SK-N-SH treated with all-trans-retinoic acid at 6 μM for 48 hours (cell line): ENCODE measurements around the gene PARP8.

ENCODE experiments used
- ATAC-seq: fragments of 200-7000 bp; cut with Tn5 transposase; 3 replicates; pipeline ENCODE4 v1.9.1; 2020; ENCODE audit warnings: mild to moderate bottlenecking, moderate library complexity
- ARNTL ChIP-seq: fragments of 450-650 bp; formaldehyde crosslinking; IDR thresholded peaks from 2 replicates; pipeline ENCODE4 v1.5.0; 2020; ENCODE audit warnings: low read depth, mild to moderate bottlenecking, moderate library complexity, borderline replicate concordance
- BACH2 ChIP-seq: fragments of 250-450 bp; sonication (Bioruptor Pico); IDR thresholded peaks from 2 replicates; pipeline ENCODE4 v1.9.0; 2021; ENCODE audit warnings: mild to moderate bottlenecking, borderline replicate concordance
- CSDC2 ChIP-seq: fragments of 250-450 bp; sonication (Bioruptor Pico); IDR thresholded peaks from 2 replicates; pipeline ENCODE4 v1.5.0; 2020; ENCODE audit warnings: mild to moderate bottlenecking, moderate library complexity
- ESRRG ChIP-seq: fragments of 250-450 bp; sonication (Bioruptor Pico); IDR thresholded peaks from 2 replicates; pipeline ENCODE4 v1.6.1; 2021; ENCODE audit warnings: mild to moderate bottlenecking
- GLIS3 ChIP-seq: fragments of 250-450 bp; sonication (Bioruptor Pico); IDR thresholded peaks from 2 replicates; pipeline ENCODE4 v1.5.0; 2020; ENCODE audit warnings: mild to moderate bottlenecking, moderate library complexity
- ISL1 ChIP-seq: fragments of 250-450 bp; sonication (Bioruptor Pico); IDR thresholded peaks from 2 replicates; pipeline ENCODE4 v2.1.2; 2022; ENCODE audit warnings: mild to moderate bottlenecking, moderate library complexity
- OSR1 ChIP-seq: fragments of 250-450 bp; sonication (Bioruptor Pico); IDR thresholded peaks from 2 replicates; pipeline ENCODE4 v1.8.0; 2022; ENCODE audit warnings: moderate library complexity, mild to moderate bottlenecking, inconsistent platforms
- PPARA ChIP-seq: fragments of 250-450 bp; sonication (Bioruptor Pico); IDR thresholded peaks from 2 replicates; pipeline ENCODE4 v1.5.0; 2020; ENCODE audit warnings: mild to moderate bottlenecking, borderline replicate concordance
- TOX ChIP-seq: fragments of 250-450 bp; sonication (Bioruptor Pico); IDR thresholded peaks from 2 replicates; pipeline ENCODE4 v1.8.0; 2021; ENCODE audit warnings: mild to moderate bottlenecking, moderate library complexity, borderline replicate concordance
- ZC3H10 ChIP-seq: fragments of 250-450 bp; sonication (Bioruptor Pico); IDR thresholded peaks from 2 replicates; pipeline ENCODE4 v1.5.1; 2021; ENCODE audit warnings: mild to moderate bottlenecking, moderate library complexity
- ZFP3 ChIP-seq: fragments of 250-450 bp; sonication (Bioruptor Pico); IDR thresholded peaks from 2 replicates; pipeline ENCODE4 v1.5.0; 2020; ENCODE audit warnings: mild to moderate bottlenecking, moderate library complexity
- ZFP30 ChIP-seq: fragments of 450-650 bp; formaldehyde crosslinking; IDR thresholded peaks from 2 replicates; pipeline ENCODE4 v1.5.0; 2022; ENCODE audit warnings: mild to moderate bottlenecking, moderate library complexity
- ZNF565 ChIP-seq: fragments of 450-650 bp; formaldehyde crosslinking; conservative IDR thresholded peaks from 2 replicates; pipeline ENCODE4 v1.5.0; 2020; ENCODE audit warnings: low read depth, mild to moderate bottlenecking, moderate library complexity
- ZNF70 ChIP-seq: fragments of 450-650 bp; formaldehyde crosslinking; IDR thresholded peaks from 2 replicates; pipeline ENCODE4 v1.5.0; 2020; ENCODE audit warnings: mild to moderate bottlenecking, moderate library complexity
- ZNF8 ChIP-seq: fragments of 450-650 bp; formaldehyde crosslinking; IDR thresholded peaks from 2 replicates; pipeline ENCODE4 v1.5.0; 2020; ENCODE audit warnings: mild to moderate bottlenecking, moderate library complexity
- TF ChIP-seq, protein P1 (sequence below): fragments of 250-450 bp; sonication (Bioruptor Pico); IDR thresholded peaks from 2 replicates; pipeline ENCODE4 v1.8.0; 2021; ENCODE audit warnings: low read depth, mild to moderate bottlenecking, moderate library complexity, borderline replicate concordance
- TF ChIP-seq, protein P2 (sequence below): fragments of 250-450 bp; sonication (Bioruptor Pico); IDR thresholded peaks from 2 replicates; pipeline ENCODE4 v1.5.0; 2020; ENCODE audit warnings: mild to moderate bottlenecking, moderate library complexity
- TF ChIP-seq, protein P3 (sequence below): fragments of 250-450 bp; sonication (Bioruptor Pico); IDR thresholded peaks from 2 replicates; pipeline ENCODE4 v1.5.1; 2020; ENCODE audit warnings: low read depth, mild to moderate bottlenecking, moderate library complexity
- TF ChIP-seq, protein P4 (sequence below): fragments of 250-450 bp; sonication (Bioruptor Pico); IDR thresholded peaks from 2 replicates; pipeline ENCODE4 v1.5.1; 2021; ENCODE audit warnings: mild to moderate bottlenecking, moderate library complexity
- TF ChIP-seq, protein P5 (sequence below): fragments of 250-450 bp; sonication (Bioruptor Pico); IDR thresholded peaks from 2 replicates; pipeline ENCODE4 v1.8.0; 2020; ENCODE audit warnings: mild to moderate bottlenecking, moderate library complexity, borderline replicate concordance

Gene PARP8

DNA sequence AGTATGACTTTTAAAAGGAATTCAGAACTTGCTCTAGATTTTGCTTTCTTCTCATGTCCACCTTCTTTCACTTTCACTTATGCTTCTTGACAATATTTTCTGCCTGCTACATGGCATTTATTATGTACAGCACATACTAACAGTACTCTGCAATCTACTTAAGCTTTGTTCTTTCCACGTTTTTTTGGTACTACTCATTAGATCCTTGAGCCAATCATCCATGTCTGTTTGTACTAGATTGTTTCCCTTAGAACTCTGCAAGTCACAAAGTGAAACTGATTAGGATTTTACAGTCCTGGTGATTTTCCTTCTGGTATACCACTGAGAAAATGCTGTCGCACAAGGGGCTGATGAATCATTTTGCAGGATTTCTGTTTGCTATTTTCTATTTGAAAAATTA lies 78.3 kb downstream of the PARP8 start:
- peak; percentile 76 for ATAC-seq

DNA sequence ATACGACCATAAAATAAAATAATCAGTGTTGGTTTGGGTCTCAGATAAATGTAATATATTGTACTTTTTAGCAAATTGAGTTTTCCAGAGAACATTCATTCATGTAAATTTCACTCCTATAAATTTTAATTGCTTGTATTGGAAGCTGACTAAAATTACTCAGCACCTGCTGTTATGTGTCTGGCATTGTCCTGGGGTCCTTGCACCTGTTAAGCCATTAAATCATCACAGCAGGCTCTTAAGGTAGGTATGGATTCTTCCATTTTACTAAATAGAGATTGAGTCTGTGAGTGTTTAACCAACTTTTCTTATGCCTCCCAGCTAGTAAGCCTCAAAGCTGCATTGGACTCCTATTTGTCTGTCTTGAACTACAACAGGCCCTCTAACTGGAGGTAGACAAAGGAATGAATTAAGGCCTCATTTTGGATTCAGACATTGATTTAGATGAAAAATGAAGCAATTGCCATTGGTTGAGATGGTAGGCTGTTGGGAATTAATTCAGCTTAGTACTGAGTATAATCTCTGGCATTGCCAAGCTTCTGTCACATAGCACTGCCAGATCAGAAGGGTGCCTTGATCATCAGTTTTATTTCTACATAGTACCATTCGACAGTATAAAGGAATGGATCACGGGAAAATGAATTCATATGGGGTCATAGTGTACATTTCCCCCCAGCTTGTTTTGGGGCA lies 78.9 kb downstream of the PARP8 start:
- TF ChIP-seq, protein P1, sequence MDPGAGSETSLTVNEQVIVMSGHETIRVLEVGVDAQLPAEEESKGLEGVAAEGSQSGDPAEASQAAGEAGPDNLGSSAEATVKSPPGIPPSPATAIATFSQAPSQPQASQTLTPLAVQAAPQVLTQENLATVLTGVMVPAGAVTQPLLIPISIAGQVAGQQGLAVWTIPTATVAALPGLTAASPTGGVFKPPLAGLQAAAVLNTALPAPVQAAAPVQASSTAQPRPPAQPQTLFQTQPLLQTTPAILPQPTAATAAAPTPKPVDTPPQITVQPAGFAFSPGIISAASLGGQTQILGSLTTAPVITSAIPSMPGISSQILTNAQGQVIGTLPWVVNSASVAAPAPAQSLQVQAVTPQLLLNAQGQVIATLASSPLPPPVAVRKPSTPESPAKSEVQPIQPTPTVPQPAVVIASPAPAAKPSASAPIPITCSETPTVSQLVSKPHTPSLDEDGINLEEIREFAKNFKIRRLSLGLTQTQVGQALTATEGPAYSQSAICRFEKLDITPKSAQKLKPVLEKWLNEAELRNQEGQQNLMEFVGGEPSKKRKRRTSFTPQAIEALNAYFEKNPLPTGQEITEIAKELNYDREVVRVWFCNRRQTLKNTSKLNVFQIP (CRISPR knock-in tag): no peak
- TF ChIP-seq, protein P2, sequence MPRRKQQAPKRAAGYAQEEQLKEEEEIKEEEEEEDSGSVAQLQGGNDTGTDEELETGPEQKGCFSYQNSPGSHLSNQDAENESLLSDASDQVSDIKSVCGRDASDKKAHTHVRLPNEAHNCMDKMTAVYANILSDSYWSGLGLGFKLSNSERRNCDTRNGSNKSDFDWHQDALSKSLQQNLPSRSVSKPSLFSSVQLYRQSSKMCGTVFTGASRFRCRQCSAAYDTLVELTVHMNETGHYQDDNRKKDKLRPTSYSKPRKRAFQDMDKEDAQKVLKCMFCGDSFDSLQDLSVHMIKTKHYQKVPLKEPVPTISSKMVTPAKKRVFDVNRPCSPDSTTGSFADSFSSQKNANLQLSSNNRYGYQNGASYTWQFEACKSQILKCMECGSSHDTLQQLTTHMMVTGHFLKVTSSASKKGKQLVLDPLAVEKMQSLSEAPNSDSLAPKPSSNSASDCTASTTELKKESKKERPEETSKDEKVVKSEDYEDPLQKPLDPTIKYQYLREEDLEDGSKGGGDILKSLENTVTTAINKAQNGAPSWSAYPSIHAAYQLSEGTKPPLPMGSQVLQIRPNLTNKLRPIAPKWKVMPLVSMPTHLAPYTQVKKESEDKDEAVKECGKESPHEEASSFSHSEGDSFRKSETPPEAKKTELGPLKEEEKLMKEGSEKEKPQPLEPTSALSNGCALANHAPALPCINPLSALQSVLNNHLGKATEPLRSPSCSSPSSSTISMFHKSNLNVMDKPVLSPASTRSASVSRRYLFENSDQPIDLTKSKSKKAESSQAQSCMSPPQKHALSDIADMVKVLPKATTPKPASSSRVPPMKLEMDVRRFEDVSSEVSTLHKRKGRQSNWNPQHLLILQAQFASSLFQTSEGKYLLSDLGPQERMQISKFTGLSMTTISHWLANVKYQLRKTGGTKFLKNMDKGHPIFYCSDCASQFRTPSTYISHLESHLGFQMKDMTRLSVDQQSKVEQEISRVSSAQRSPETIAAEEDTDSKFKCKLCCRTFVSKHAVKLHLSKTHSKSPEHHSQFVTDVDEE (CRISPR knock-in tag): no peak
- no peak for TF ChIP-seq ZNF565 (CRISPR knock-in tag)
- no peak for TF ChIP-seq ESRRG (CRISPR knock-in tag)
- TF ChIP-seq, protein P3, sequence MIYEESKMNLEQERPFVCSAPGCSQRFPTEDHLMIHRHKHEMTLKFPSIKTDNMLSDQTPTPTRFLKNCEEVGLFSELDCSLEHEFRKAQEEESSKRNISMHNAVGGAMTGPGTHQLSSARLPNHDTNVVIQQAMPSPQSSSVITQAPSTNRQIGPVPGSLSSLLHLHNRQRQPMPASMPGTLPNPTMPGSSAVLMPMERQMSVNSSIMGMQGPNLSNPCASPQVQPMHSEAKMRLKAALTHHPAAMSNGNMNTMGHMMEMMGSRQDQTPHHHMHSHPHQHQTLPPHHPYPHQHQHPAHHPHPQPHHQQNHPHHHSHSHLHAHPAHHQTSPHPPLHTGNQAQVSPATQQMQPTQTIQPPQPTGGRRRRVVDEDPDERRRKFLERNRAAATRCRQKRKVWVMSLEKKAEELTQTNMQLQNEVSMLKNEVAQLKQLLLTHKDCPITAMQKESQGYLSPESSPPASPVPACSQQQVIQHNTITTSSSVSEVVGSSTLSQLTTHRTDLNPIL (CRISPR knock-in tag): no peak
- TF ChIP-seq, protein P4, sequence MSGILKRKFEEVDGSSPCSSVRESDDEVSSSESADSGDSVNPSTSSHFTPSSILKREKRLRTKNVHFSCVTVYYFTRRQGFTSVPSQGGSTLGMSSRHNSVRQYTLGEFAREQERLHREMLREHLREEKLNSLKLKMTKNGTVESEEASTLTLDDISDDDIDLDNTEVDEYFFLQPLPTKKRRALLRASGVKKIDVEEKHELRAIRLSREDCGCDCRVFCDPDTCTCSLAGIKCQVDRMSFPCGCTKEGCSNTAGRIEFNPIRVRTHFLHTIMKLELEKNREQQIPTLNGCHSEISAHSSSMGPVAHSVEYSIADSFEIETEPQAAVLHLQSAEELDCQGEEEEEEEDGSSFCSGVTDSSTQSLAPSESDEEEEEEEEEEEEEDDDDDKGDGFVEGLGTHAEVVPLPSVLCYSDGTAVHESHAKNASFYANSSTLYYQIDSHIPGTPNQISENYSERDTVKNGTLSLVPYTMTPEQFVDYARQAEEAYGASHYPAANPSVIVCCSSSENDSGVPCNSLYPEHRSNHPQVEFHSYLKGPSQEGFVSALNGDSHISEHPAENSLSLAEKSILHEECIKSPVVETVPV (CRISPR knock-in tag): no peak
- TF ChIP-seq ZFP30: no peak
- no peak for TF ChIP-seq ZNF70 (CRISPR knock-in tag)
- no peak for TF ChIP-seq ZC3H10 (CRISPR knock-in tag)
- TF ChIP-seq OSR1 (CRISPR knock-in tag): no peak
- TF ChIP-seq, protein P5, sequence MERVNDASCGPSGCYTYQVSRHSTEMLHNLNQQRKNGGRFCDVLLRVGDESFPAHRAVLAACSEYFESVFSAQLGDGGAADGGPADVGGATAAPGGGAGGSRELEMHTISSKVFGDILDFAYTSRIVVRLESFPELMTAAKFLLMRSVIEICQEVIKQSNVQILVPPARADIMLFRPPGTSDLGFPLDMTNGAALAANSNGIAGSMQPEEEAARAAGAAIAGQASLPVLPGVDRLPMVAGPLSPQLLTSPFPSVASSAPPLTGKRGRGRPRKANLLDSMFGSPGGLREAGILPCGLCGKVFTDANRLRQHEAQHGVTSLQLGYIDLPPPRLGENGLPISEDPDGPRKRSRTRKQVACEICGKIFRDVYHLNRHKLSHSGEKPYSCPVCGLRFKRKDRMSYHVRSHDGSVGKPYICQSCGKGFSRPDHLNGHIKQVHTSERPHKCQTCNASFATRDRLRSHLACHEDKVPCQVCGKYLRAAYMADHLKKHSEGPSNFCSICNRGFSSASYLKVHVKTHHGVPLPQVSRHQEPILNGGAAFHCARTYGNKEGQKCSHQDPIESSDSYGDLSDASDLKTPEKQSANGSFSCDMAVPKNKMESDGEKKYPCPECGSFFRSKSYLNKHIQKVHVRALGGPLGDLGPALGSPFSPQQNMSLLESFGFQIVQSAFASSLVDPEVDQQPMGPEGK (CRISPR knock-in tag): no peak
- no peak for TF ChIP-seq PPARA (CRISPR knock-in tag)
- TF ChIP-seq ISL1 (CRISPR knock-in tag): no peak
- TF ChIP-seq CSDC2 (CRISPR knock-in tag): no peak
- TF ChIP-seq ZFP3 (CRISPR knock-in tag): no peak
- no peak for ATAC-seq

More for the DNA sequence above, 78.3 kb downstream of the PARP8 start:
- TF ChIP-seq TOX (CRISPR knock-in tag): no peak
- peak; percentile 76 for TF ChIP-seq ZNF8 (CRISPR knock-in tag)

DNA sequence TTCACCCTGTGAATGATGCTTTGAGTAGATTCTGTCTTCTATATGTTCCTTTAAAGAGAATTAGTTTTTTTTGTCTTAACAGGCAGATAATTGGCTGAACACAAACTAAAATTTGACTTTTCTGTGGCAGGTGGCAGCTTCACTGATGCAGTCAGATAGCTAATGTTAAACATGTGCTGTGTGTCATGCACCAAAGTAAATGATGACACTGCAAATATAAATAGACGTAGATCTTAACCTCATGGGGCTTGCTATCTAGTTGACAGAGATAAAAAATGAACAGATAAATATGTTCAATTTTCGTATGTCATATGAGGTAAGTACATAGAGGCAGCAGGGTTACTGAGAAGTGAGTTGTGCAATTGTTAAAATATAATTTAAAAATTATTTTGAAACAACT lies 82.7 kb downstream of the PARP8 start:
- no peak for ATAC-seq
- no peak for TF ChIP-seq ZNF70 (CRISPR knock-in tag)

DNA sequence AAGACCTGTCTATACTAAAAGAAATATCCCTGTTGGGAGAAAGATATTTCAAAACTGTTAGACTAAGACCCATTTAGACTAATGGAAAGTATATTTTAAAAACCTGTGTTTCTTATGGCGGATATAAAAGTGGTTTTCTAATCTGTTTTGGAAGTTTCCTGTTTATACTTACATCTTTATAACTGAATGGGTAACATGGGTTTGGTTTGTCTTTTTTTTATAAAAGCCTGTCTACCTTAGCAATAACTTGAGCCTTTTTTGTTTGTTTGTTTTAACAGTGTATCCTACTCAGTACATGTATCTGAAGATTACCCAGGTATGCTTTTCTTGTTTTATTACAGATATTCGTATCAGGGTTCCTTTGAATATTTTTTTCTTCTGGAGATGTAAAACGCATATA lies 83.4 kb downstream of the PARP8 start:
- no peak for ATAC-seq
- no peak for TF ChIP-seq ESRRG (CRISPR knock-in tag)
- TF ChIP-seq ARNTL (CRISPR knock-in tag): no peak
- no peak for TF ChIP-seq BACH2 (CRISPR knock-in tag)
- no peak for TF ChIP-seq GLIS3 (CRISPR knock-in tag)
- TF ChIP-seq ZNF8 (CRISPR knock-in tag): no peak
- TF ChIP-seq, protein P1 (CRISPR knock-in tag): no peak
- no peak for TF ChIP-seq ZFP3 (CRISPR knock-in tag)
- TF ChIP-seq ZNF565 (CRISPR knock-in tag): no peak
- no peak for TF ChIP-seq ZFP30
- no peak for TF ChIP-seq ISL1 (CRISPR knock-in tag)
- TF ChIP-seq, protein P5 (CRISPR knock-in tag): no peak
- no peak for TF ChIP-seq TOX (CRISPR knock-in tag)
